Stimulated activated CD4-positive, alpha-beta T cell treated with anti-CD3 and anti-CD28 coated beads, Interleukin-4, amount 100 ng/mL, for 48 hours (primary cell): ENCODE data around the gene FLOT2.
"Not testable (repeated sequence)": the region's sequence is repeated elsewhere in the genome, so short reads cannot be mapped to it uniquely, and the experiment has no call there.

Experiments
- DNase-seq, 2 donors: peaks; one replicate each; pipeline ENCODE4 v3.0.0-alpha.2; 2020; ENCODE audit warnings: low read depth in 2 of 2

FLOT2 gene

DNA sequence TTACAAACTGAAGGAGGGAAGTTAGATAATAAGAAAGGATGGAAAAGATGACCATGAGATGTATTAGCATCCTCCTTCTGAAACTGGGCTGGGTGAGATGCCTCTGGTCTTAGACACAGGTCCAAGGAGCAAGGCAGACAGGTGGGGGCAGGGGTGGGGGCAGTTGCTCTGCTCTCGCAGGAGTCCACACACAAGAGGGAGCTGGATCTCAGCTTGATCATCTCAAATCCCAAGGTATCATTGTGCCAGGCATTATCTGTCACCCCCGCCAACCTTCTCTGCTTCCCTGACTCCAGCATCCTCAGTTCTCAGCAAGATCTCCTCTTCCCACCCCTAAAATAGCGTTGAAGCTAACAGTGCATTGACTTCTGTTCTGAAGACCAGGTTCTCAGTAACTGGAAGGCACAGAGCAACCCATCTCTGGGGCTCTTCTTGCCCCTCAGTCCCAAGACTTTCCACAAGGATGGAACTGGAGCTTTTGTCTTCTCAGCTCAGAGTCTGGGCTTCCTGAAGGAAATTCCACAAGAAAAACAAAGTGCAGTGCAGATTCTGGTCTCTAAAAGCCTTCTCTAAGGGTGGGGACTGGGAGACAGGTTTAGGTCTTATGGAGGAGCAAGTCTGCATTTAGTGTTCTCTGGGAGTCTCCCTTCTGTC lies 1.6 kb downstream of the FLOT2 start:
- DNase-seq: no peak

DNA sequence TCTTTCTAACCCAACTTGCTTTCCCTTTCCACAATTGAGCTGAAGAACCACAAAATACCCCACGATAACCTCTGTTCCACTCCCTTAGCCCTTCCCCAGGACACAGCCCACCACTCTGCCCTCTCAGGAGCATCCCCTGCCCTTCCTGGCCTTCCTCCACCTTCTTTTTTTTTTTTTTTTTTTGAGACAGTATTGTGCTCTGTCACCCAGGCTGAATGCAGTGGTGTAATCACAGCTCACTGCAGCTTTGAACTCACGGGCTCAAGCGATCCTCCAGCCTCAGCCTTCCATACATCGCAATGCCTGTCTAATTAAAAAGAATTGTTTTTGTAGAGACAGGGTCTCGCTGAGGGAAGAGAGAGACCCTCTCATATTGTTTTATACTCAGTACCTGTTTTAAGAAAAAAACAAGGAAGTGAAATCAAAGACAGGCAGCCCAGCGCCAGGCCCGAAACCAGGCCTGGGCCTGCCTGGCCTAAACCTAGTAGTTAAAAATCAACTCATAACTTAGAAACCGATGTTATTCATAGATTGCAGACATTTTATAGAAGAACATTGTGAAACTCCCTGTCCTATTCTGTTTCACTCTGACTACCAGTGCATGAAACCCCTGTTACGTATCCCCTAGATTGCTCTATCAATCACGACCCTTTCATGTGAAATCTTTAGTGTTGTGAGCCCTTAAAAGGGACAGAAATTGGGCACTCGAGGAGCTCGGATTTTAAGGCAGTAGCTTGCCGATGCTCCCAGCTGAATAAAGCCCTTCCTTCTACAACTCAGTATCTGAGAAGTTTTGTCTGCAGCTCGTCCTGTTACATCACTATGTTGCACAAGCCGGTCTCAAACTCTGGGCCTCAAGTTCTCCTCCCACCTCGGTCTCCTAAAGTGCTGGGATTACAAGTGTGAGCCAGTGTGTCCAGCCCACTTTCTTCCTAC lies 4.0 kb downstream of the FLOT2 start:
- DNase-seq: not testable (repeated sequence)

GRCh38 chr17:28892024-28892423 lies 5.5 kb downstream of the FLOT2 start:
- no peak for DNase-seq

- no peak for DNase-seq
Measured at GRCh38 chr17:28891201-28891600, 6.3 kb downstream of the FLOT2 start.

GRCh38 chr17:28889996-28890395 lies 7.5 kb downstream of the FLOT2 start:
- no peak for DNase-seq

DNA sequence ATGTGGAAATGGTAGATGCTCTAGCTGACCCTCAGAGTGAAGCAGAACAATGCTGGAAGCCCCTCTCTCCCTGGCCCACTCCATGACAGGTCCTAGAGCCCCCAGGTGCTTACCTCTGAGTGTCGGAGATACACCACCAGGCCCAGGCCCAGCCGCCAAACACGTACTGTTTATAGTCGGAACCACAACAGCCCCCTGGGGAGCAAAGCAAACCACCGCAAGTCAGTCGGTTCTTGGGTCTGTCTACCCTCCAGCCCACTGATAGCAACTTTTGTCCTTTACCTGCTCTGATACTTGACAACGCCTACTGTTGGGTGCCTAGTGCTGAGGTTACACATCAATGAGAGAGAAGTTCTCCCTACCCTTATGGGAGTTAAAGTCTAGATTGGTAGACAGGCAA lies 8.7 kb downstream of the FLOT2 start:
- no peak for DNase-seq

- DNase-seq: no peak
Measured at GRCh38 chr17:28887871-28888471, 9.6 kb downstream of the FLOT2 start.

- DNase-seq: no peak
Measured at GRCh38 chr17:28885951-28886350, 11.6 kb downstream of the FLOT2 start.

DNA sequence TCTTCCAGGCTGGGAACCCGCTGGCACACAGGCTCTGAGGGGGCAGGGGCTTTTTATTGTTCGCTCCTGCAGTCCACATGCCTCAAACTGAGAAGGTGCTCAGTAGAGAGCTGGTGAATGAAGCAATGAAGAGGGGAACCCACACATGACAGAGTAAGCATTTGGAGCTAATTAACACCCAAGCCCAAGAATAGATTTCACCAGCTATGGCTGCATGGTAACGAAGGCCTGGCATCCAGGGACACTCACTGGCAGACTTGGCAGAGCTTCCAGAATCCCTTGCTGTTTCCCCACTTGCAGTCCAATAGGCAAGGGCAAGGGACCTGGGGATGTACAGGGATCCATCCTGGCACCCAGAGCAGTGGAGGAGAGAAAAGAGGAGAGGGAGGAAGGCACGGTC lies 12.2 kb downstream of the FLOT2 start:
- no peak for DNase-seq

DNA sequence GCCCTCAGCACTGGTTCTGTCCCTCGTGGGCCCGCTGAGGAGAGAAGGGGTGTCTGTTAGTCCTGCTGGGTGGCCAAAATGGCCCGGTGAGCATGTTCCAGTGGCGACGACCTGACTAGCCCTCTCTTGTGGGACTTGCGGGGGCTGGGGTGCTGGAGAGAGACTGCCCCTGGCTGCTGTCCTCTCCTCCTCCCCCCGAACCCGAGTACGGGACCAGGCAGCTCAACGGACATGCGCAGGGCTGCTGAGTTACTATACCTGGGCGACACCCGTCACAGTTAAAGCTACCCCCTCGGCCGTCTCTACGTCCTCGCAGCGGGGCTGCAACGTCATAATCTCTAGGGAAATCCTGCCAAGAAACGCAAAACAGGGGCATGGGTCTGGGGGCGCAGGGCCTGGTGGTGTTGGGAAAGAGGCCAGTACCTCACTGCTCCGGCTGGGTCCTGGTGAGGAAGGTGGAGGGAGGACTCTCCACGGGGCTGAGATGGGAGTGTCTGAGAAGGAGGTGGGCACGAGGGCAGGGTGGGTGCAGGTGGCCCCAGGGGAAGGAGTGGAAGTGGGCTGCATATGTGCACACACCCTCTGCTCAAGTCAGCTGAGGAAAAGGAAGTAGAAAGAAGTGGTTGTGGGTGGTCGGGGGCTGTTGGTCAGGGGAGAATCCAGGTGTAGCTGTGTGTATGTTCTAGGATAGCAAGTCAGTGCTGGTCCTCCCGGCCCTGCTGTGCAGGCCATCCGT lies 13.4 kb downstream of the FLOT2 start:
- DNase-seq: no peak

DNA sequence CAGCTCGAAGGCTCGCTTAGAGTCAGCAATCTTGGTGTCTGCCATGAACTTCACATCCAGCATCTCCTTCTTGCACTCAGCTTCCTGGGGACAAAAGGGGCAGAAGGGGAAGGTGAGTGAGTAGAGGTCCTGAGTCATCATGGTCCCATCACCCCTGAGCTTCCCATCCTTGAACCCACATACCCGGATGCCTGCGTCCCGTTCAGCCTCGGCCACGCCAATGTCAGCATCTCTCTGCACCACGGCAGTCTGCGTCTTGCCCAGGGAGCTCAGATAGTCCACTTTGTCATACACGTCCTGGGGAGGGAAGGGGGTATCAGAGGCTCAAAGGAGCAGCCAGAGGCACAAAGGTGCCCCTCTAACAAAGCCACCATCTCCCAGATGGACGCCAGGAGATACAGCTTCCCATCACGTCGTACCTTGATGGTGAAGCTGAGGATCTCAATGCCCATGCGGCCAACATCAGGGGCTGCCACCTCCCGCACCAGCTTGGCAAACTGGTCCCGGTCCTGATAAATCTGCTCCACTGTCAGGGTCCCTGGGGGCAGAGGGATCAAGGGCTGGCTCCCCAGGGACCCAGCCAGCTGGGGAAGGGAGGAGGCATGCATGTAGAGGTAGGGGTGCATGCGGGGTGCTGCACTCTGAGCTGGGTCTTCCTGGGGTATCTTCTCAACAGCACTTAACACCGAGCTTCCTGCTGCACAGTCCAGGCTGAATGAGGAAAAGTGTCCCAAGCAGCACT lies 15.2 kb downstream of the FLOT2 start:
- no peak for DNase-seq

DNA sequence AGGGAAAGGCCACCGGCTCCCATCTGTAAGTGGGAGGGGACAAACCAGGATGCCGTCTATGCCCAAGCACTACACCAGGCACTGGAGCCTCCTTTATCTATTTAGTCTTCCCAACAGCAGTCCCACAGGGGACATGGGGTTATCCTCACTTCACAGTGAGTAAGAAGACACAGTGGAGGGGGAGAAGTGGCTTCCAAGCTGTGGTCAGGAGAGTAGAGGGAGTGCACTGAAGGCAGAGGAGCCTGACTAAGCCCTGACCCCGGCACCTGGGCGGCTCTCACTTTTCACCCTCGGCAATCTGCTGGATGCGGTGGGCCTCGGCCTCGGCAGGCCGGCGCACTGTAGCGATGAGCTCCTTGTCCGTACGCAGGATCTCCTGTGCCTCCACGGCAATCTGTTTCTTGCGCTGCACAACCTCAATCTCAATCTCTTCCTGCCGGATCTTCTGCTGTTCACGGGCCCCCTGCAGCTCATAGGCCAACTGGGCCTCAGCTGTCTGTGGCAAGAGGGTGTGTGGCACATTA lies 15.9 kb downstream of the FLOT2 start:
- no peak for DNase-seq

GRCh38 chr17:28880572-28880945 lies 17.0 kb downstream of the FLOT2 start:
- no peak for DNase-seq

- DNase-seq: no peak
Measured at GRCh38 chr17:28879886-28880571, 17.5 kb downstream of the FLOT2 start.

GRCh38 chr17:28878981-28879380 lies 18.6 kb downstream of the FLOT2 start:
- no peak for DNase-seq

- no peak for DNase-seq
Measured at GRCh38 chr17:28878158-28878910, 19.2 kb downstream of the FLOT2 start.

- DNase-seq: not testable (repeated sequence)
Measured at GRCh38 chr17:28877150-28877711, 20.3 kb downstream of the FLOT2 start.

DNA sequence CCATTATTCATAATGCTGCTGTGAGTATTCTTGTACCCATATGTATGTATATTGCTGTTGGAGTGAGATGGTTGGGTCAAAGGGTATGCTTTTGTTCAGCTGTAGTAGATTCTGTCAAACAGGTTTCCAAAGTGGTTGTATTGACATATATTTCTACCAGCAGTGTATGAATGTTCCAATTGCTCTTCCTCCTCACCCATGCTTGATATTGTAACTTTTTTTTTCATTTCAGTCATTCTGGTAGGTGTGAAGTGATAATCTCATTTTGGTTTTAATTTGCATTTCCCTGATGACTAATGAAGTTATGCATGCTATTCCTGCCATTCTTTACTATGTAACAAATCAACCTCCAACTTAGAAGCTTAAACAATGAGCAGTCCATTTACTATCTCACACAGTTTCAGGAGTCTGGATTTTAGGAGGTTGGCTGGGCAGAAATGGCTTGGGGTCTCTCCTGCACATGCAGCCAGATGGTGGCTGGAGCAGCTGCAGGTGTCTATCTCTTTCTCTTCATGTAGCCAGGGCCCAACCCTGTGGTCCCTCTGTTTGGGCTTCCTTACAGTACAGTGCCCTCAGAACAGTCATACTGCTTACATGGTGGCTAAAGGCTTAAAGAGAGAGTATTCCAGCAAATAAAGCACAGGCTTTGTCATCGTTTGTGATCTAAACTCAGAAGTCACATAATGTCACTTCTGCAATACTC lies 21.5 kb downstream of the FLOT2 start:
- DNase-seq: no peak

DNA sequence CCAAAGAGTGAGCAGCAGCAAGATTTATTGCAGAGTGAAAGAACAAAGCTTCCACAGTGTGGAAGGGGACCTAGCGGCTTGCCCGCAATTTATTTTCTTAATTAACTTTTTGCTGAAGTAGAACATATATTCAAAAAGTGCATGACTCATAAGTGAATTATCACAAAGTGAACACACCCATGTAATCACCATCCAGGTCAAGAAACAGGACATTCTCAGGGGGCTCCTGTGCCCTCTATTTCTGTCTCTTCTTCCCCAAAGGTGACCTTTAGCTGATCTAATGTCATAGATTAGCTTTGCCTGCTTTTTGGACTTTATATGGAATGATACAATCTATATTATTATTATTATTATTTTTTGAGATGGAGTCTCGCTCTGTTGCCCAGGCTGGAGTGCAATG lies 22.8 kb downstream of the FLOT2 start:
- no peak for DNase-seq
